Measurements from ENCODE around the gene SCLY. TPM values are rescaled to one million over a fixed set of nuclear protein-coding genes. Genes with fewer than 3 reads are reported as not detected.

SCLY gene
- total and polyA plus RNA-seq, 2 of the 13 experiments (the other 11 are each of a cell fraction or from before 2014, with no cell fraction given), result 27.9 to 38.6 TPM

DNA sequence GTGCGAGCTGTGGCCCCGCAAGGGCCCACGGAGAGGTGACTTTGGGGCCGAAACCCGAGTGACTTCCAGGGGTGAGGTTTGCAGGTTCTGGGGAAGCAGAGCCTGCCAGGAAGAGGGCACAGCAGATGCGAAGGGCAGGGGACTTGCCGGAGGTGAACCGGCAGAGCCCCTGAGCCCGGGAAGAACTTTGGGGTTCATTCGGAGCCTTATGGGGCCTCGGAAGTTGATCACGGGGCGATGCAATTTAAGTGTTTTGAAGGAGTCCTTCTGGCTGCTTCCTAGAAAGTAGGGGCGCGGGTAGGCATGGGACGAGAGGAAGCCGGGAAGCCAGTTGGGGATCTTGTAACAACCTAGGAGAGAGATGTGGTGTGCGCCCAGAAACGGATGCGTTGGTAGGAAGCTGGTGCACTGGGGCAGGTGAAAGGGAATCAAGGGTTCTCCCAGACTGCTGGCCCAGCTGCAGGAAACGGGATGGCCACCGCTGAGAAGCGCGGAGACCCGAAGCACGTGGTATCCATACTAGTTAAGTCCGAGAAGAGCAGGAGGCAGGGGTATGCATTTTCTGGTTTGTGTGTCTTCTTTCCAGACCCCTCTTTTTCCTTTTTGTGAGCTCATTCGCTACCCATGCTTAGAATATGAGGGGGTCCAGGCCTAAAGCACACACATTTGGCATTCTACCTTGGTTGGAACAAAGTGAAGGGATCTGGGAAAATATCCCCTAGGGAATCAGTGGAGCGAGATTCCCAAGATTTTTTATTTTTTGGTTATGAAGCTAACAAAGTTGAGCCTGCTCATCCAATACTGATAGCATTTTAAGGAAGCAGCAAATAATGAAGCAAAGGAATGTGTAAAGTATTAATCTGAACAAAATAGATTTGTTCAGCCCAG lies 758 bp downstream of the SCLY start (continued):
- TF ChIP-seq, protein P1, sequence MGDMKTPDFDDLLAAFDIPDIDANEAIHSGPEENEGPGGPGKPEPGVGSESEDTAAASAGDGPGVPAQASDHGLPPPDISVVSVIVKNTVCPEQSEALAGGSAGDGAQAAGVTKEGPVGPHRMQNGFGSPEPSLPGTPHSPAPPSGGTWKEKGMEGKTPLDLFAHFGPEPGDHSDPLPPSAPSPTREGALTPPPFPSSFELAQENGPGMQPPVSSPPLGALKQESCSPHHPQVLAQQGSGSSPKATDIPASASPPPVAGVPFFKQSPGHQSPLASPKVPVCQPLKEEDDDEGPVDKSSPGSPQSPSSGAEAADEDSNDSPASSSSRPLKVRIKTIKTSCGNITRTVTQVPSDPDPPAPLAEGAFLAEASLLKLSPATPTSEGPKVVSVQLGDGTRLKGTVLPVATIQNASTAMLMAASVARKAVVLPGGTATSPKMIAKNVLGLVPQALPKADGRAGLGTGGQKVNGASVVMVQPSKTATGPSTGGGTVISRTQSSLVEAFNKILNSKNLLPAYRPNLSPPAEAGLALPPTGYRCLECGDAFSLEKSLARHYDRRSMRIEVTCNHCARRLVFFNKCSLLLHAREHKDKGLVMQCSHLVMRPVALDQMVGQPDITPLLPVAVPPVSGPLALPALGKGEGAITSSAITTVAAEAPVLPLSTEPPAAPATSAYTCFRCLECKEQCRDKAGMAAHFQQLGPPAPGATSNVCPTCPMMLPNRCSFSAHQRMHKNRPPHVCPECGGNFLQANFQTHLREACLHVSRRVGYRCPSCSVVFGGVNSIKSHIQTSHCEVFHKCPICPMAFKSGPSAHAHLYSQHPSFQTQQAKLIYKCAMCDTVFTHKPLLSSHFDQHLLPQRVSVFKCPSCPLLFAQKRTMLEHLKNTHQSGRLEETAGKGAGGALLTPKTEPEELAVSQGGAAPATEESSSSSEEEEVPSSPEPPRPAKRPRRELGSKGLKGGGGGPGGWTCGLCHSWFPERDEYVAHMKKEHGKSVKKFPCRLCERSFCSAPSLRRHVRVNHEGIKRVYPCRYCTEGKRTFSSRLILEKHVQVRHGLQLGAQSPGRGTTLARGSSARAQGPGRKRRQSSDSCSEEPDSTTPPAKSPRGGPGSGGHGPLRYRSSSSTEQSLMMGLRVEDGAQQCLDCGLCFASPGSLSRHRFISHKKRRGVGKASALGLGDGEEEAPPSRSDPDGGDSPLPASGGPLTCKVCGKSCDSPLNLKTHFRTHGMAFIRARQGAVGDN (CRISPR knock-in tag; IDR thresholded peaks at IDR 0.05), result peak; percentile 66
- TF ChIP-seq ZSCAN31 (CRISPR knock-in tag; IDR thresholded peaks at IDR 0.05; ENCODE audit: low read depth) (no peak; the same call in 1 of the 2 replicates), ZNF446 (CRISPR knock-in tag; IDR thresholded peaks at IDR 0.05) (no peak), NFAT5 (CRISPR knock-in tag; IDR thresholded peaks at IDR 0.05) (no peak), CSRNP2 (CRISPR knock-in tag; conservative IDR thresholded peaks at IDR 0.05; ENCODE audit: low read depth) (no peak), MTF2 (CRISPR knock-in tag; IDR thresholded peaks at IDR 0.05; ENCODE audit: borderline replicate concordance) (no peak), DNMT3B (CRISPR knock-in tag; conservative IDR thresholded peaks at IDR 0.05) (no peak), CBX2 (IDR thresholded peaks at IDR 0.05; ENCODE audit: low read depth, low read length) (no peak), CBX2 (CRISPR knock-in tag; IDR thresholded peaks at IDR 0.05; ENCODE audit: low read depth) (no peak), CBX1 (IDR thresholded peaks at IDR 0.05; ENCODE audit: low read depth) (no peak), TEAD2 (CRISPR knock-in tag; IDR thresholded peaks at IDR 0.05) (no peak), TOPORS (CRISPR knock-in tag; IDR thresholded peaks at IDR 0.05) (no peak), ZNF7 (CRISPR knock-in tag; IDR thresholded peaks at IDR 0.05) (no peak)
